ENCODE results near the gene SCAMP2.

SCAMP2 gene

DNA sequence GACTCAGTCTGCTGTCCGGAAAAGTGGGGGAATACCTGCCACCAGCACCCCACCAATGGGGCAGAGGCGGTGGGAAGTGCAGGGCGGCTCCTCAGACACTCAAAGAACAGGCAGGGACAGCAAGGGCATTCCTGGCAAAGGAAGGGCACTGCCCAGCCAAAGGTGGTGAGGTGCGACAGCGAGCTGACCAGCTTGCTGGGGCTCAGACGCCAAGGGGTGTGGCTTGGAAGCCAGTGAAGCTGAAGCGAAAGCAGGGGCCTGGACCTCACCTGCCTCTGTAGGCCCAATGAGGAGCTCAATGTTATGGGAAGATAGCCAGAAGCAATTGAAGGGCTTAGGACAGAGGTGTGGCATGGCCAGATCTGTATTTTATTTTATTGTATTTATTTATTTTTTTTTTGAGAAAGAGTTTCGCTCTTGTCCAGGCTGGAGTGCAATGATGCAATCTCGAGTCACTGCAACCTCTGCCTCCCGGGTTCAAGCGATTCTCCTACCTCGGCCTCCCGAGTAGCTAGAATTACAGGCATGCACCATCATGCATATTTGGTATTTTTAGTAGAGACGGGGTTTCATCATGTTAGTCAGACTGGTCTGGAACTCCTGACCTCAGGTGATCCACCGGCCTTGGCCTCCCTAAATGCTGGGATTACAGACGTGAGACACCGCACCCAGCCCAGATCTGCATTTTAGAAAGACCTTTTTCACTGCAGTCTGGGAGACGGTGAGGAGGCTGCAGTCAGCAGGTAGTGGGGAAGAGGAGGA is 64.9 kb downstream of the SCAMP2 start:
- Histone ChIP-seq H3K9me3 (ENCODE audit: control insufficient read depth, low read length) (no peaks in the 10 kb centered on the region), H3K9ac (no peak overlapping the region), H3K4me2 (ENCODE audit: low read length) (no peak overlapping the region), H3K4me1 (no peaks in the 10 kb centered on the region), H3K27me3 (ENCODE audit: control insufficient read depth, insufficient read depth, low read length) (no peaks in the 10 kb centered on the region), H3K4me3 (ENCODE audit: low read depth, low read length) (no peak overlapping the region), H2AFZ (no peak overlapping the region), H3K36me3 (ENCODE audit: control insufficient read depth, insufficient read depth, low read length) (no peaks in the 10 kb centered on the region), H3K79me2 (no peaks in the 10 kb centered on the region), H3K27ac (no peak overlapping the region)
- TF ChIP-seq, protein P1, sequence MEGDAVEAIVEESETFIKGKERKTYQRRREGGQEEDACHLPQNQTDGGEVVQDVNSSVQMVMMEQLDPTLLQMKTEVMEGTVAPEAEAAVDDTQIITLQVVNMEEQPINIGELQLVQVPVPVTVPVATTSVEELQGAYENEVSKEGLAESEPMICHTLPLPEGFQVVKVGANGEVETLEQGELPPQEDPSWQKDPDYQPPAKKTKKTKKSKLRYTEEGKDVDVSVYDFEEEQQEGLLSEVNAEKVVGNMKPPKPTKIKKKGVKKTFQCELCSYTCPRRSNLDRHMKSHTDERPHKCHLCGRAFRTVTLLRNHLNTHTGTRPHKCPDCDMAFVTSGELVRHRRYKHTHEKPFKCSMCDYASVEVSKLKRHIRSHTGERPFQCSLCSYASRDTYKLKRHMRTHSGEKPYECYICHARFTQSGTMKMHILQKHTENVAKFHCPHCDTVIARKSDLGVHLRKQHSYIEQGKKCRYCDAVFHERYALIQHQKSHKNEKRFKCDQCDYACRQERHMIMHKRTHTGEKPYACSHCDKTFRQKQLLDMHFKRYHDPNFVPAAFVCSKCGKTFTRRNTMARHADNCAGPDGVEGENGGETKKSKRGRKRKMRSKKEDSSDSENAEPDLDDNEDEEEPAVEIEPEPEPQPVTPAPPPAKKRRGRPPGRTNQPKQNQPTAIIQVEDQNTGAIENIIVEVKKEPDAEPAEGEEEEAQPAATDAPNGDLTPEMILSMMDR (IDR thresholded peaks at IDR 0.05) = no peak

DNA sequence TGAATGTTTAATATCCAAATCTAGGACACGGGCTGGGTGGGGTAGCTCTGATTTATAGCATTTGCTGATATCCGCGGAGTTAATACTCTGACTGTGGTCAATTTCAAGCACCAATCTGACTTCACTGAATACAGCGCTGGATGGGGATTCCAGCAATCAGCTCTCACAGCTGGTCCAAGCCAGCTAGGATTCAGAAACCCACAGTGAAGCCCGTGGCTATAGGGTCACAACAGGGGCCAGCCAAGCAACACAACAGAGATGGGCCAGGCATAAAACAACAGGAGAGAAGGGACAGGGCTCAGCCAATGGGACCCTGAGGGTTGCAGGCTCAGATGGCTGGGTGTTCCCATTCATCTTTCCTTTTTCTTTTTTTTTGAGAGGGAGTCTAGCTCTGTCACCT is 65.9 kb downstream of the SCAMP2 start:
- Histone ChIP-seq H3K27me3 (ENCODE audit: control insufficient read depth, insufficient read depth, low read length) (no peaks in the 10 kb centered on the region), H3K9me3 (ENCODE audit: control insufficient read depth, low read length) (no peaks in the 10 kb centered on the region), H3K4me2 (ENCODE audit: low read length) (no peak overlapping the region), H3K36me3 (ENCODE audit: control insufficient read depth, insufficient read depth, low read length) (no peaks in the 10 kb centered on the region), H3K27ac (no peak overlapping the region), H3K4me1 (no peaks in the 10 kb centered on the region), H3K4me3 (ENCODE audit: low read depth, low read length) (no peak overlapping the region), H2AFZ (no peak overlapping the region), H3K79me2 (no peaks in the 10 kb centered on the region), H3K9ac (no peak overlapping the region)
- TF ChIP-seq, protein P1 (IDR thresholded peaks at IDR 0.05) = no peak

DNA sequence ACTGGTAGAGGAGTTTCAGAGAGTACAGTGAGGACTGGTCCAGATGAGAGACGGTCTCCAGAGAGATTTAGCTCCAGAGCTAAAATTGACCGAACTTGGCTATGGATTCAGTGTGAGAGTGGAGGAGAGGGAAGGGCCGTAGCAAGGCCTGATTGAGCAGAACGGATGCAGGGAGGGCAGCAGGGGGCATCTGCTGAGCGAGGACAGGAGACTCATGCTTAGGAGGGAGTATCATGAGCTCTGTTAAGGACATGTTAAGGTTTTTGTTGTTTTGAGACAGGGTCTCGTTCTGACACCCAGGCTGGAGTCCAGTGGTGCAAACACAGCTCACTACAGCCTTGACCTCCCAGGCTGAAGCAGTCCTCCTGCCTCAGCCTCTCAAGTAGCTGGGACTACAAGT is 68.2 kb downstream of the SCAMP2 start:
- H3K4me1 ChIP-seq = no peaks in the 10 kb centered on the region
- no peaks in the 10 kb centered on the region for H3K79me2 ChIP-seq
- no peaks in the 10 kb centered on the region for H3K36me3 ChIP-seq (ENCODE audit: control insufficient read depth, insufficient read depth, low read length)
- H3K9ac ChIP-seq = no peak overlapping the region
- H2AFZ ChIP-seq = no peak overlapping the region
- no peaks in the 10 kb centered on the region for H3K27me3 ChIP-seq (ENCODE audit: control insufficient read depth, insufficient read depth, low read length)
- TF ChIP-seq, protein P1 (IDR thresholded peaks at IDR 0.05) = no peak
- no peaks in the 10 kb centered on the region for H3K9me3 ChIP-seq (ENCODE audit: control insufficient read depth, low read length)
- H3K4me2 ChIP-seq (ENCODE audit: low read length) = no peak overlapping the region
- H3K27ac ChIP-seq = no peak overlapping the region
- no peak overlapping the region for H3K4me3 ChIP-seq (ENCODE audit: low read depth, low read length)

DNA sequence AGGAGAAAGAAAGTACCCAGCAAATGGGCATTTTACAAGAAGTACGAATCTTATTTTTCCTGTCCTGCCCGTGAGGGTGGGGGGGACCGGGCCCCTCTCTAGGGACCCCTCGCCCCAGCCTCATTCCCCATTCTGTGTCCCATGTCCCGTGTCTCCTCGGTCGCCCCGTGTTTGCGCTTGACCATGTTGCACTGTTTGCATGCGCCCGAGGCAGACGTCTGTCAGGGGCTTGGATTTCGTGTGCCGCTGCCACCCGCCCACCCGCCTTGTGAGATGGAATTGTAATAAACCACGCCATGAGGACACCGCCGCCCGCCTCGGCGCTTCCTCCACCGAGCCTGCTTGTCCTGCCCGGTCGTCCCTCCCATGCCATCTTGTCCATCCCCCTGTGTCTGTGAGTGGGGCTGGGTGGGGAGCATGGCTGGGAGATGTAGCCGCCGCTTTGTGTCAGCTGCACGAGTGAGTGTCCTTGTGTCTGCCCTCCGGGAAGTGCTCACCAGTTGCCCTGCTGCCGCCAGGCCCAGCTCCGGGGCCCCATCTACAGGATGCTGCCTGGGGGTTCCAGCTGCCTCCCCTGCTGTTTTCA is 70.2 kb downstream of the SCAMP2 start:
- H3K4me1 ChIP-seq = no peaks in the 10 kb centered on the region
- no peak overlapping the region for H3K4me2 ChIP-seq (ENCODE audit: low read length)
- no peaks in the 10 kb centered on the region for H3K79me2 ChIP-seq
- no peaks in the 10 kb centered on the region for H3K9me3 ChIP-seq (ENCODE audit: control insufficient read depth, low read length)
- H3K27me3 ChIP-seq (ENCODE audit: control insufficient read depth, insufficient read depth, low read length) = no peaks in the 10 kb centered on the region
- TF ChIP-seq, protein P1 (IDR thresholded peaks at IDR 0.05) = no peak
- H3K9ac ChIP-seq = no peak overlapping the region
- no peak overlapping the region for H3K4me3 ChIP-seq (ENCODE audit: low read depth, low read length)
- no peaks in the 10 kb centered on the region for H3K36me3 ChIP-seq (ENCODE audit: control insufficient read depth, insufficient read depth, low read length)
- no peak overlapping the region for H3K27ac ChIP-seq
- no peak overlapping the region for H2AFZ ChIP-seq

DNA sequence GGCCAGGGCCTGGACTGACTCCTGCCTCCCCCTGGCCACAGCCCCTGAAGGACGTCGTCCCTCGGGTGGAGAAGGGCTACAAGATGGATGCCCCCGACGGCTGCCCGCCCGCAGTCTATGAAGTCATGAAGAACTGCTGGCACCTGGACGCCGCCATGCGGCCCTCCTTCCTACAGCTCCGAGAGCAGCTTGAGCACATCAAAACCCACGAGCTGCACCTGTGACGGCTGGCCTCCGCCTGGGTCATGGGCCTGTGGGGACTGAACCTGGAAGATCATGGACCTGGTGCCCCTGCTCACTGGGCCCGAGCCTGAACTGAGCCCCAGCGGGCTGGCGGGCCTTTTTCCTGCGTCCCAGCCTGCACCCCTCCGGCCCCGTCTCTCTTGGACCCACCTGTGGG is 70.9 kb downstream of the SCAMP2 start:
- no peak overlapping the region for H3K27ac ChIP-seq
- H3K4me1 ChIP-seq = no peaks in the 10 kb centered on the region
- H3K9me3 ChIP-seq (ENCODE audit: control insufficient read depth, low read length) = no peaks in the 10 kb centered on the region
- no peaks in the 10 kb centered on the region for H3K27me3 ChIP-seq (ENCODE audit: control insufficient read depth, insufficient read depth, low read length)
- H2AFZ ChIP-seq = no peak overlapping the region
- H3K9ac ChIP-seq = no peak overlapping the region
- H3K4me3 ChIP-seq (ENCODE audit: low read depth, low read length) = no peak overlapping the region
- H3K79me2 ChIP-seq = no peaks in the 10 kb centered on the region
- TF ChIP-seq, protein P1 (IDR thresholded peaks at IDR 0.05) = no peak
- H3K36me3 ChIP-seq (ENCODE audit: control insufficient read depth, insufficient read depth, low read length) = no peaks in the 10 kb centered on the region
- H3K4me2 ChIP-seq (ENCODE audit: low read length) = no peak overlapping the region

All from parathyroid adenoma (tissue), 2 donors.